ENCODE data around the gene TNFSF13.
A peak's percentile ranks its signal among the peaks of the same experiment; 100 is the strongest.

Gene TNFSF13

DNA sequence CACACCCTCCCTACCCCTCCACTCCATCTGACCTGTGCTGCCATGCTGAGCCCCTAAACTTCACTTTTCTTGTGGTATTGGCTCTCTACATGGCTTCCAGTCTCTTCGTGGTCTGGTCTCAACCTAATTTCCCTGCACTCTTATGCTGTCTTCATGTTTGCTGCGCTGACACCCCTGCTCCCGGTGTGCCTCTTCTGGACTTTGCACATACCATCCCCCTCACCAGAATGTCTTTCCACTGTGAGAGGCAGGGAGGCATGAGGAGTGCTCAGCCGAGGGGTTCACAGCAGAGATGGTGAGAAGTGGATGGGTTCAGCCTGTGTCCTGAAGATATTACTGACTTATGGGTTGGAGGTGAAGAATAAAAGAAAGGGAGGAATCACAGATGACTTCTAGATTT, 7.2 kb upstream of the TNFSF13 start:
- DNase-seq (ENCODE audit: low read depth in 2 of 2): no peak

DNA sequence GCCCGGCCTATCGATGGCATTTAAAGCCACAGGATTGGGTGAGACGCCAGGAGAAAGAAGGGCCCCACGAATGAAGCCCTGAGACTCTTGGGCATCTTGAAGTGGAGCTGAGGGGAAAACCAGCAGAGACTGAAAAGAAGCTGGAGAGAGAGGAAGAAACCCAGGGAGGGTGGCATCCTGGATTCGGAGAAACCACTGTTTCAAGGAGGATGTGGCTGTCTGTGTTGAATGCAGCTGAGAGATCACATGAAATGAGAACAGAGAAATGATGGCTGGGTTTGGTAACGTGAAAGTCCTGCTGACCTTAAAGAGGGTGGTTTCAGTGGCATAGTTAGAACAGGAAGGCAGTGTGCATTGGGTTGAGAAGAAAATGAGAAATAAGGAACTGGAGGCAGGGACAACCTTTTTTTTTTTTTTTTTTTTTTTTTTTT, 5.9 kb upstream of the TNFSF13 start:
- no peak for DNase-seq (ENCODE audit: low read depth in 2 of 2)

DNA sequence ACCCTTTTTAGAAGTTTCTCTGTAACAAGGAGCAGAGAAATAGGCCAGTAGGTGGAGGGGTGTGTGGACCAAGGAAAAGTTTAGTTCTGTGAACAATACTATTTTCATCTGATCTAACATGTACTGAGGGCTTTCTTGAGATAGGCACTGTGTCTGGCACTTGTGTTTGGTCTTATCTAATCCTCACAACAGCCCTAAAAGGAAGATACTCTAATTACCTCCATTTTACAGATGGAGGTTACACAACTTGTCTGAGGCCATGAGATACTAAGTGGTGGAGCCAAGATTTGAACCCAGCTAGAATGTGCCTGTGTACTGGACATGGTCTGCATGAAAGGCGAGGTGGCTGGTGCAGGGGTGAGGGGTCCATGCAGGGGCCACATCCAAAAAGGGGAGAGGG, 5.2 kb upstream of the TNFSF13 start:
- DNase-seq (ENCODE audit: low read depth in 2 of 2): no peak

DNA sequence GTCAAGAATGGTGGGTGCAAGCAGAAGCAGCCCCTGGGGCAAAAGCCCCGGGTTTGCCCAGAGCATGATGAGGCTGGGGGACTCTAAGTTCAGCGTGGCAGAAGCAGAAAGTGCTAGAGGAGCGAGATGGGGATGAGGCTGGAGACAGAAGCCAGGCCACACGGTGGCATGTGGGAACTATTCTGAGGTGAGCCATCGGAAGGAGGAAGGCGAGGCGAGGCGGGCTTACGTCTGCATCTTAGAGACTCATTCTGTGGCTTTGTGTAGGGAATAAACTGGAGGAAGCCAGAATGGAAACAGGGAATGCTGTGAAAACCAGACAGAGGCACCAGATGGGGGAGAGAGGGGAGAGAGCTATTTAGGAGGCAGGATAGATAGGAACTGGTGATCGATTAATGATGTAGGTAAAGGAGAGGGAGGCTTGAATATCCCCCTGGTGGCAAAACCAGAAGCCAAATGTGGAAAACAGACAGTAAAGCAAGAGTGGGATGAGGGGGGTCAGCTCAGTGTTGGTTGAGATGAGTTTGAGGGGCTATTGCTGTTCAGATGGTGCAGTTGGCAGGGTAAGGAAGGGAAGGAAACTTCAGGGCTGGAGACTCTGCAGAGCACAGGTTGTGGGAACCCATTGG, 3.1 kb upstream of the TNFSF13 start:
- no peak for DNase-seq (ENCODE audit: low read depth in 2 of 2)

DNA sequence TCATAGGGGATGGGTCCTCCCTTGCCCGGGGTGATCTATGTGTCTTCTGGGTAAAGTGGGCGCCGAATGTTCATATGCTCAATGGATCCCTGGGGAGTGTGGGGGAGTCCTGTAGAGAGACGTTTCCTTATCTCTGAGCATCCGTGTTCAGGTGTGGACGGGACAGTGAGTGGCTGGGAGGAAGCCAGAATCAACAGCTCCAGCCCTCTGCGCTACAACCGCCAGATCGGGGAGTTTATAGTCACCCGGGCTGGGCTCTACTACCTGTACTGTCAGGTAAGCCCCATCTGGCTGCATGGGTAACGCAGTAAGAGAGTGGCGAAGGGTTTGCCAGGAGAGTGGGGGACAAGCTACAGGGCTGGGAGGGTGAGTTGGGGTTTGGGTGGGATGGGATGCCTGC, 1.9 kb upstream of the TNFSF13 start:
- no peak for DNase-seq (ENCODE audit: low read depth in 2 of 2)

DNA sequence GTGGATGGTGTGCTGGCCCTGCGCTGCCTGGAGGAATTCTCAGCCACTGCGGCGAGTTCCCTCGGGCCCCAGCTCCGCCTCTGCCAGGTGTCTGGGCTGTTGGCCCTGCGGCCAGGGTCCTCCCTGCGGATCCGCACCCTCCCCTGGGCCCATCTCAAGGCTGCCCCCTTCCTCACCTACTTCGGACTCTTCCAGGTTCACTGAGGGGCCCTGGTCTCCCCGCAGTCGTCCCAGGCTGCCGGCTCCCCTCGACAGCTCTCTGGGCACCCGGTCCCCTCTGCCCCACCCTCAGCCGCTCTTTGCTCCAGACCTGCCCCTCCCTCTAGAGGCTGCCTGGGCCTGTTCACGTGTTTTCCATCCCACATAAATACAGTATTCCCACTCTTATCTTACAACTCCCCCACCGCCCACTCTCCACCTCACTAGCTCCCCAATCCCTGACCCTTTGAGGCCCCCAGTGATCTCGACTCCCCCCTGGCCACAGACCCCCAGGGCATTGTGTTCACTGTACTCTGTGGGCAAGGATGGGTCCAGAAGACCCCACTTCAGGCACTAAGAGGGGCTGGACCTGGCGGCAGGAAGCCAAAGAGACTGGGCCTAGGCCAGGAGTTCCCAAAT, 1.3 kb upstream of the TNFSF13 start:
- no peak for DNase-seq (ENCODE audit: low read depth in 2 of 2)

DNA sequence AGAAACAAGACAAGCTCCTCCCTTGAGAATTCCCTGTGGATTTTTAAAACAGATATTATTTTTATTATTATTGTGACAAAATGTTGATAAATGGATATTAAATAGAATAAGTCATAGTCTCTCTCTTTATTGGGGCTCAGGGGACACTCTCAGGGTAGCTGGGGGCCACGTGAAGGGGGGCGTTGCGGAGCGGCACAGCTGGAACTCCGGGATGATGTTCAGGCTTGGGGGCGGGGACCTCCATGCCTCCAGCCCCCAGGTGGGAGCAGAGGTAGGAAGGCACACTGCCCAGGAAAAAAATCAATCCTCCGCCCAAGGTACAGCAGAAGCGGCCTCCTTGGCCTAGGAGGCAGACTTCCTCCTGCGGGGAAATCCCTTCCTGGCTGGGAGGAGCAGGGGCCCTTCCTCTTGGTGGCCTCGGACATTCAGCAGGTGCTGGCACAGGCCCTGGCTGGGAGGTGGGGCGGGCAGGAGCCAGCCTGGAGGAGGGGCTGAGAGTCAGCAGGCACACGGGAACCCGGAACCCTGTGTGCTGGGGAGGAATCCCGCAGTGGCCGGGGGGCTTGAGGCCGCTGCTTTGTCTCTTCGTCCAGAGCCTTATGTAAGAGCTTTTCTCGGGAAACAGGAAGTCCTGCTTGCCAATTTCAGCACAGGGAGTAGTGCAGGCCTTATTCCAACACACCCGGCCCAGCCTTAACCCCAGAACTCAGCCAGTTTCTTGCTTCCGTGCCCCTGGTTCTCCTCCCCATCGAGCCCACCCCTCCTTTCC, 591 bp upstream of the TNFSF13 start:
- DNase-seq (ENCODE audit: low read depth in 2 of 2): no peak

DNA sequence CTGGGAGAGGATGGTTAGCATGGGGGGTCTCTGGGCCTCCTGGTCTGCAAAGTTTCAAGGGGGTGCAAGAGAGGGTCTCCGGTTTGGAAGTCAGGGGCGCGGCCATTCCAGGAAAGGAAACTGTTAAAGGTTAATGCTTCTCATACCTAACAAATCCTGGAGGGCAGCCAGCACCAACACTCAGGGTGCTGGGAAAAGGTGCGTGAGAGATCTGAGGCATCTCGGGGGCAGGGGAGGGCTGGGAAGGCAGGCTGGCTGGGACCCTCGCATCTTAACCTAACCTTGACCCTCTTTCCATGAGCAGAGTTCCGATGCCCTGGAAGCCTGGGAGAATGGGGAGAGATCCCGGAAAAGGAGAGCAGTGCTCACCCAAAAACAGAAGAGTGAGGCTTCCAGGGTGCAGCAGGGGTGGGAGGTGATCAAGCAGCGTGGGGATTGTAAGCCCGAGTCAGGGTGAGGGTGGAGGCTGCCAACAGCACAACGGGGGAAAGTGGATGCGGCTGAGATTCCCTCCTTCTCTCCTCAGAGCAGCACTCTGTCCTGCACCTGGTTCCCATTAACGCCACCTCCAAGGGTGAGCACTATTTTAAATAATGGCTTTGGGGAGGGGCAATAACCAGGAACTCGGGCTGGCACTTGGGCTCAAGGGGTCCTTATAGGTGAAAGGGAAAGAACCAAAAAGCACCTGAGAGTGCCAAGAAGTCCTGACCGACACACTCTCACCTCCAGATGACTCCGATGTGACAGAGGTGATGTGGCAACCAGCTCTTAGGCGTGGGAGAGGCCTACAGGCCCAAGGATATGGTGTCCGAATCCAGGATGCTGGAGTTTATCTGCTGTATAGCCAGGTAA, 996 bp downstream of the TNFSF13 start:
- no peak for DNase-seq (ENCODE audit: low read depth in 2 of 2)

DNA sequence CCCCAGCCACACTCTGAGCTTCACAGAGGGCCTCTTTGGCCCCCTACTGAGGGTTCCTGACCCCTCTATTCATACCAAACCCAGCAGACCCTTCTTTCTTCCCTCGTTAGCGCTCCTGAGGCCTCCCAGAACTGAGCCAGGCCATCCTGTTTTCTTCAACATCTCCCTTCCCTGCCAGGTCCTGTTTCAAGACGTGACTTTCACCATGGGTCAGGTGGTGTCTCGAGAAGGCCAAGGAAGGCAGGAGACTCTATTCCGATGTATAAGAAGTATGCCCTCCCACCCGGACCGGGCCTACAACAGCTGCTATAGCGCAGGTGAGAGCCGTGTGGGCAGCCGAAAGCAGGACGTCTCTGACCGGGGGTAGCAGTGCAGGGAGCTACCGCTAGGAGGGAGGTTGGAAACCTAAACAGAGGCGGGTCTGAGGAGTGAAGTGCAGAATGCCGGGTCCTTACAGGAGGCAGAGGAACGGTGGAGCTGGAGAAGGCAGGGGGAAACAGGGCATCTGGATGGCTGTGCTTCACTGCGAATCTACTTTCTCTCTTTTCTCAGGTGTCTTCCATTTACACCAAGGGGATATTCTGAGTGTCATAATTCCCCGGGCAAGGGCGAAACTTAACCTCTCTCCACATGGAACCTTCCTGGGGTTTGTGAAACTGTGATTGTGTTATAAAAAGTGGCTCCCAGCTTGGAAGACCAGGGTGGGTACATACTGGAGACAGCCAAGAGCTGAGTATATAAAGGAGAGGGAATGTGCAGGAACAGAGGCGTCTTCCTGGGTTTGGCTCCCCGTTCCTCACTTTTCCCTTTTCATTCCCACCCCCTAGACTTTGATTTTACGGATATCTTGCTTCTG, 1.9 kb downstream of the TNFSF13 start:
- DNase-seq (ENCODE audit: low read depth in 2 of 2): peak in 1 of 2 donors; percentile 56

DNA sequence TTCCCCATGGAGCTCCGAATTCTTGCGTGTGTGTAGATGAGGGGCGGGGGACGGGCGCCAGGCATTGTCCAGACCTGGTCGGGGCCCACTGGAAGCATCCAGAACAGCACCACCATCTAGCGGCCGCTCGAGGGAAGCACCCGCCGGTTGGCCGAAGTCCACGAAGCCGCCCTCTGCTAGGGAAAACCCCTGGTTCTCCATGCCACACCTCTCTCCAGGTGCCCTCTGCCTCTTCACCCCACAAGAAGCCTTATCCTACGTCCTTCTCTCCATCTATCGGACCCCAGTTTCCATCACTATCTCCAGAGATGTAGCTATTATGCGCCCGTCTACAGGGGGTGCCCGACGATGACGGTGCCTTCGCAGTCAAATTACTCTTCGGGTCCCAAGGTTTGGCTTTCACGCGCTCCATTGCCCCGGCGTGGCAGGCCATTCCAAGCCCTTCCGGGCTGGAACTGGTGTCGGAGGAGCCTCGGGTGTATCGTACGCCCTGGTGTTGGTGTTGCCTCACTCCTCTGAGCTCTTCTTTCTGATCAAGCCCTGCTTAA, 2.6 kb downstream of the TNFSF13 start:
- DNase-seq (ENCODE audit: low read depth in 2 of 2): peak; percentile 71 to 81

DNA sequence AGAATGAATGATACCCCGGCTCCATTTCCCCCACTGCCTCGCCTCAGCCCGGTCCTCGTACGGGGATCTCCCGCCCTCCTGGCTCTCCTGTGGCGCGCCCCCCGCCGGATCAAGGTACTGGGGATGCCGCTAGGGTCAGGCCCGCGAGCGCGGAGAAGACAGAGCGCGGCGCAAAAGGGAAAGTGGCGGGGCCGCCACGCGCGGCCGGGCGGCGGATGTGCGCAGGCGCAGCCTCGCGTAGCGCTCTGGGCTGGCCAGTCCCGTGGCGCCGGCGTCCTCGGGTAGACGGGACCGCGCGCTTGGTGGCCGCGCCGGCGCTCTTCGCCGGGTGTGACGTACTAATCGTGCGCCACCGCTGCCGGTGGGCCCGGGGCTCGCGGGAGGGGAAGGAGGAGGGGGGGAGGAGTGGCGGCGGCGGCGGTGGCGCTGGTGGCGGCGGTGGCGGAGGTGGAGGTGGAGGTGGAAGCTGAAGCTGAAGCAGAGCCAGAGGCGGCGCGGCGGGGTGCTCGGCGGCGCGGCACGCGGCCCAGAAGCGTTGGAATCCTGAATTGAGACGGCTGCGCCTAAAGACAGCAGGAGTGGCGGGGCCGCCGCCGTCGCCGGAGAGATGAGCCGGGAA, 3.1 kb downstream of the TNFSF13 start, which contains the start of gene SENP3:
TSS of gene SENP3 (plus strand) at position 331 of the 619 bp plus-strand sequence. CDS start 1,158 bp downstream, outside the sequence.
- peak; percentile 87 to 89 for DNase-seq (ENCODE audit: low read depth in 2 of 2)

DNA sequence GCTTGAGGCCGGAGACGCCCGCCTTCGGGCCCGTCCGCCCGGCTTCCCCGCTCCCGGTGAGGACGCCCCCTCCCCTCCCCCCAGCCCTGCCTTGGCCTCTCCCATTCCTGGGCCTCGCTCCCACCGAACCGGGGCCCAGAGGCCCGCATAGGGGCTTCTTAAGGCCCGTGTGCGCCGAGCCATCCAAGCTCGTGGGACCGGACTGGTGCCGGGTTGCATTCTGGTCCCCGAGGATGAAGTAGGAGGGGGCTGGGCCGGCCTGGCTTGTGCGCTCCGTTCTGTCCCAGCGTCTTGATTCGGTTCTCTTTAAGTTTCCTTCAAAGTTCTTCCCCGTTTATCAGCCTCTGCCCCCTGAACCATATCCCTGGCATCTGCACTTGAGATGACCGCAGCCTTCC, 3.7 kb downstream of the TNFSF13 start:
- no peak for DNase-seq (ENCODE audit: low read depth in 2 of 2)

DNA sequence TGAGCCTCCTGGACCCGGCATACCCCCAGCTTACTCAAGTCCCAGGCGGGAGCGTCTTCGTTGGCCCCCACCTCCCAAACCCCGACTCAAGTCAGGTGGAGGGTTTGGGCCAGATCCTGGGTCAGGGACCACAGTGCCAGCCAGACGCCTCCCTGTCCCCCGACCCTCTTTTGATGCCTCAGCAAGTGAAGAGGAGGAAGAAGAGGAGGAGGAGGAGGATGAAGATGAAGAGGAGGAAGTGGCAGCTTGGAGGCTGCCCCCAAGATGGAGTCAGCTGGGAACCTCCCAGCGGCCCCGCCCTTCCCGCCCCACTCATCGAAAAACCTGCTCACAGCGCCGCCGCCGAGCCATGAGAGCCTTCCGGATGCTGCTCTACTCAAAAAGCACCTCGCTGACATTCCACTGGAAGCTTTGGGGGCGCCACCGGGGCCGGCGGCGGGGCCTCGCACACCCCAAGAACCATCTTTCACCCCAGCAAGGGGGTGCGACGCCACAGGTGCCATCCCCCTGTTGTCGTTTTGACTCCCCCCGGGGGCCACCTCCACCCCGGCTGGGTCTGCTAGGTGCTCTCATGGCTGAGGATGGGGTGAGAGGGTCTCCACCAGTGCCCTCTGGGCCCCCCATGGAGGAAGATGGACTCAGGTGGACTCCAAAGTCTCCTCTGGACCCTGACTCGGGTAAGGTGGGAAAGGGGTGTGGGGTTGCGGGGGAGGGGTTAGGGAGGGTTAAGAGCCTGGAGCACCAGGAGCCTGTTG, 4.7 kb downstream of the TNFSF13 start:
- no peak for DNase-seq (ENCODE audit: low read depth in 2 of 2)

DNA sequence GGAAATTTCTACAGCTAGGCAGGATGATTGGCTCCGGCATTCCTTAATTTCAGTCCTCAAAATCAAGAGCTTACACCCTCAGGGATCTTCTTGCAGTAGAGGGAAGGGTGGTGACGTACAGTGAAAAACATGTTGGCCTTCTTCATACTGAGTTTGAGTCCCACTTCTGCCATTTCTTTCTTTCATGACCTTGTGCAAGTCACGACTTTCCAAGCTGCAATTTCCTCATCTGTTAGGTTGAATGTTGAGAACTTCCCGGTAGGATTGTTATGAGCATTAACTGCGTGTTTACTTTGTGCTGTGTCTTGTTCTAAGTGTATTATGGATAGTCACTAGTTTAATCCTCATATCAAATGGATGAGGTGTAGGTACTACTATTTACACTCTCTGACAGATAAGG, 11.0 kb downstream of the TNFSF13 start:
- no peak for DNase-seq (ENCODE audit: low read depth in 2 of 2)

DNA sequence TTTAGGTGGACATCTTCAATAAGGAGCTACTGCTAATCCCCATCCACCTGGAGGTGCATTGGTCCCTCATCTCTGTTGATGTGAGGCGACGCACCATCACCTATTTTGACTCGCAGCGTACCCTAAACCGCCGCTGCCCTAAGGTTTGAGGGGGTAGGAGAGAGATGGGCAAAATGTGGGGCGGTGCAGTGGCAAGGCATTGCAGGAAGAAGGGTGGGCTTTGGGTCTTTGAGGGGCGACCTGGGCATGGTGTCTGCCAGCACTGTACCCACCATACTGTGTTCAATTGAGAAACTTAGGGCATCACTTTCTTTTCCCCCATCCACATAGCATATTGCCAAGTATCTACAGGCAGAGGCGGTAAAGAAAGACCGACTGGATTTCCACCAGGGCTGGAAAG, 11.8 kb downstream of the TNFSF13 start:
- no peak for DNase-seq (ENCODE audit: low read depth in 2 of 2)

DNA sequence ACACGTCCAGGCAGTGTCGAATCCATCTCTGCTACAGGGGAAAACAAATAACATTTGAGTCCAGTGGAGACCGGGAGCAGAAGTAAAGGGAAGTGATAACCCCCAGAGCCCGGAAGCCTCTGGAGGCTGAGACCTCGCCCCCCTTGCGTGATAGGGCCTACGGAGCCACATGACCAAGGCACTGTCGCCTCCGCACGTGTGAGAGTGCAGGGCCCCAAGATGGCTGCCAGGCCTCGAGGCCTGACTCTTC, 13.7 kb downstream of the TNFSF13 start:
- no peak for DNase-seq (ENCODE audit: low read depth in 2 of 2)

DNA sequence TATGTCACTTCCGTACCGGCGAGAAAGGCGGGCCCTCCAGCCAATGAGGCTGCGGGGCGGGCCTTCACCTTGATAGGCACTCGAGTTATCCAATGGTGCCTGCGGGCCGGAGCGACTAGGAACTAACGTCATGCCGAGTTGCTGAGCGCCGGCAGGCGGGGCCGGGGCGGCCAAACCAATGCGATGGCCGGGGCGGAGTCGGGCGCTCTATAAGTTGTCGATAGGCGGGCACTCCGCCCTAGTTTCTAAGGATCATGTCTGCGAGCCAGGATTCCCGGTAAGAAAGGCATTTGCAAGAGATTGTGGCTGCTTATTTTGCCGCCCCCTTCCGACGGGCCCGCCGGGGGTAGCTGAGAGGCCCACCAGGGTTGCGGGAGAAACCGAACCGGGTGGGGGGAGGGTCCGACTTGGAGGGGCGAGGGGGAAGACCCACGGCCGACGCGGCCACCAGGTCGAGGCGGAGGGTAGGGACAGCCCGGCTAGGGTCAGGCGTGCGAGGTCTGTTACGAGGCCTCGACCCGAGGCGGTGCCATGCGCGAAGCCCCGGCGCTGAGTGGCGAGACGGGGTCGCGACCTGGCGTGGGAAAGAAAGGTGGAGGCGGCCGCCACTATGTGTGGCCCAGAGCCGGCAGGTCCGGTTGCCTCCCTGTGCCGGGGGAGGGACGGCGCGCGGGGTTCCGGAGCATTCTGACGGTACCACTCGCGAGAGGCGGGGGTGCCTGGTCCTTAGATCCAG, 14.2 kb downstream of the TNFSF13 start:
- DNase-seq (ENCODE audit: low read depth in 2 of 2): peak; percentile 99 to 100

DNA sequence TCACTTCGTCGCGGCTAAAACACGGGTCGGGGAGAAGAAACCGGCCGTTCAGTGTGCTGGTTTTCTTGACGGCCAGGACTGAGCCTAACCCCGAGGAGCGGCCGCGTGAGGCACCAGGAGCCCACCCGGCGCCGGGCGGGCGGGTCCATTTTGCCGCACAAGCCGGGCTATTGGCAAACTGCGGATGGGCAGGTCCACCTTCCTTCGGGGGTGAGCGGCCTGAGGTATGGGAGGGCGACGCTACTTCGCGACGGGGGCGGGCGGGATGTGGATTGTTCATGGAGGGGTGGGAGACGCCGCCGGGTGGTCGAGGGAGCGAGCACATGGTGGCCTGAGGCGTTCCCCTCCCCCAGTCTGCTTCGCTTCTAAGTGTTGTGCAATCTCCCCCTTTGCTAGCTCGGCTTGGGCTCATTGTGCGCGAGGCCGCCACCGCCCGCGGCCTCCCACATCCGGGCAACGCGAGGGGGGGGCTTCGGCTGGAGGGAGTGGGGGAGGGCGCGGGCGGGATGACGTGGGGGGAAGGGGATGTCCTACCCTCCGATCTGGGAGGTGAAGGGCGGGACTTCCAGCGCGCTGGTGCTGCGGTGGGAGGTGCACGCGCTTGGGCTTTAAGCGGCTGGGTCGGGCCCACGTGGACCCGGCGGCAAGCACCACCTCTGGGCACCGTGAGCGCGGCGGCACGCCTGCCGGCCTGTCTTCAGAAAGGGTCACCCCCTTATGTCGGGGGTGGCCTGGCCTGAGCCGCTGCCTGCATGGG, 15.0 kb downstream of the TNFSF13 start:
- peak; percentile 89 to 92 for DNase-seq (ENCODE audit: low read depth in 2 of 2)
